ENCODE results near the gene CEP112. TPM values are rescaled to one million over a fixed set of nuclear protein-coding genes. Genes with fewer than 3 reads are reported as not detected.

The CEP112 gene
- total and polyA plus RNA-seq, 4 donors, result 5.9 to 32.9 (median 18.8) TPM

DNA sequence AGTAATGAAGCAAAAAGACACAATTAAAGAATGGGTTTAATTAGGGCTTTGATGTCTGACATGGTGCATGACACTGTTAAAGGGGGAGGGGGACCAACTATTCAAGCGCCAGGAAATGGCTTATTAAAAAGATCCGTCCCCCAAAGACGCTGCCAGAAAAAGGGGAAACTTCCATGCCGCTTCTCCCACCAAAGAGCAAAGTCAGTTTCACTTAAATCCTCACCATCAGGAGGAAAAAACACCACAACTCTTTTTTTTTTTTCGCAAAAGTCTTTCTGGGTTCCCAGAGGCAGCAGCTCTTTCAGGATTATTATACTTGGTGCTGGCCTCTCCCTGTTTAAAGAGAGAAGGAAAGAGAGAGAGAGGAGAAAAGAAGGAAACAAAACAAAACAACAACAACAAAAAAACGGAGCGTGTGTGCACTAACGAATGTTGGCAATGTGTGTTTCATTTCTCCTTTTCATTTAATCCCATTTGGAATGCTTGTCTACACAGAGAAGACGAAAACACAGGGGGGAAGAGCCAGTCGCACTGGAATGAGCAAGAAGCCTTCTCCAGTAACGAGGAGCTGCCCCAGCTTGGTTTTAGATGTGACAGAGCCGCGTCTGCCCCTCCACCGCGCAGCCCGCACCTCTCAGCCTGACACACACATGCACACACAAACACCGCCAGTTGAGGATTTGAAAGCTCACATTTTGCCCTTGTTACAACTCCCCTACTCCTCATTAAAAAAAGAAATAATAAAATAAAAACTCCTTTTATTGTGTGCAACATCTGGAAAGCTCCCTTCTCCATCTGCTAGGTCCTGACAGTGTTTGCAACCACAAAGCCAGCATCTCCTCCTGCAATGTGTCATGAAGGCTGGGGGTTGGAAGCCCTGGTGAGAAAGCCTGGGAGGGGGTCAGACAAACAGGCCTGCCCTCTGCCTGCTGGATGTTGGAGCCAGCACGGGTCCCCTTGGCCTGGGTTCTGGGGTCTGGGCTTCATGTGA, 597.8 kb downstream of the CEP112 start:
- DNase-seq, result peak; percentile 60 to 79 (median 77)
- Histone ChIP-seq H3K9me3 (ENCODE audit: control insufficient read depth in 4 of 4, insufficient read depth in 3 of 4, low read length in 3 of 4) (no peaks in the 10 kb centered on the region), H3K9ac (ENCODE audit: insufficient read depth in 1 of 2, low read length in 2 of 2) (peak overlapping the region; percentile 55 to 91), H3K27me3 (ENCODE audit: control insufficient read depth in 3 of 3, insufficient read depth in 3 of 3, low read length in 2 of 3) (no peaks in the 10 kb centered on the region), H3K4me3 (no peak overlapping the region), H3K27ac (ENCODE audit: low read depth in 1 of 2, low read length in 1 of 2) (no peak overlapping the region), H3K4me1 (ENCODE audit: control insufficient read depth in 5 of 5, insufficient read depth in 5 of 5, low read length in 5 of 5) (peaks cover 0 to 25% (median 13%) of the 10 kb centered on the region in 5 donors), H3K36me3 (ENCODE audit: control insufficient read depth in 4 of 4, insufficient read depth in 4 of 4, low read length in 4 of 4) (no peaks in the 10 kb centered on the region)
- WGBS, 2 donors, result 28 to 43% methylated on average over 18 of the region's 18 CpGs
- ATAC-seq (ENCODE audit: insufficient read depth, low FRiP score), result no peak
- TF ChIP-seq, protein P1, sequence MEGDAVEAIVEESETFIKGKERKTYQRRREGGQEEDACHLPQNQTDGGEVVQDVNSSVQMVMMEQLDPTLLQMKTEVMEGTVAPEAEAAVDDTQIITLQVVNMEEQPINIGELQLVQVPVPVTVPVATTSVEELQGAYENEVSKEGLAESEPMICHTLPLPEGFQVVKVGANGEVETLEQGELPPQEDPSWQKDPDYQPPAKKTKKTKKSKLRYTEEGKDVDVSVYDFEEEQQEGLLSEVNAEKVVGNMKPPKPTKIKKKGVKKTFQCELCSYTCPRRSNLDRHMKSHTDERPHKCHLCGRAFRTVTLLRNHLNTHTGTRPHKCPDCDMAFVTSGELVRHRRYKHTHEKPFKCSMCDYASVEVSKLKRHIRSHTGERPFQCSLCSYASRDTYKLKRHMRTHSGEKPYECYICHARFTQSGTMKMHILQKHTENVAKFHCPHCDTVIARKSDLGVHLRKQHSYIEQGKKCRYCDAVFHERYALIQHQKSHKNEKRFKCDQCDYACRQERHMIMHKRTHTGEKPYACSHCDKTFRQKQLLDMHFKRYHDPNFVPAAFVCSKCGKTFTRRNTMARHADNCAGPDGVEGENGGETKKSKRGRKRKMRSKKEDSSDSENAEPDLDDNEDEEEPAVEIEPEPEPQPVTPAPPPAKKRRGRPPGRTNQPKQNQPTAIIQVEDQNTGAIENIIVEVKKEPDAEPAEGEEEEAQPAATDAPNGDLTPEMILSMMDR (IDR thresholded peaks at IDR 0.05; ENCODE audit: control extremely low read depth, extremely low read depth), result no peak

DNA sequence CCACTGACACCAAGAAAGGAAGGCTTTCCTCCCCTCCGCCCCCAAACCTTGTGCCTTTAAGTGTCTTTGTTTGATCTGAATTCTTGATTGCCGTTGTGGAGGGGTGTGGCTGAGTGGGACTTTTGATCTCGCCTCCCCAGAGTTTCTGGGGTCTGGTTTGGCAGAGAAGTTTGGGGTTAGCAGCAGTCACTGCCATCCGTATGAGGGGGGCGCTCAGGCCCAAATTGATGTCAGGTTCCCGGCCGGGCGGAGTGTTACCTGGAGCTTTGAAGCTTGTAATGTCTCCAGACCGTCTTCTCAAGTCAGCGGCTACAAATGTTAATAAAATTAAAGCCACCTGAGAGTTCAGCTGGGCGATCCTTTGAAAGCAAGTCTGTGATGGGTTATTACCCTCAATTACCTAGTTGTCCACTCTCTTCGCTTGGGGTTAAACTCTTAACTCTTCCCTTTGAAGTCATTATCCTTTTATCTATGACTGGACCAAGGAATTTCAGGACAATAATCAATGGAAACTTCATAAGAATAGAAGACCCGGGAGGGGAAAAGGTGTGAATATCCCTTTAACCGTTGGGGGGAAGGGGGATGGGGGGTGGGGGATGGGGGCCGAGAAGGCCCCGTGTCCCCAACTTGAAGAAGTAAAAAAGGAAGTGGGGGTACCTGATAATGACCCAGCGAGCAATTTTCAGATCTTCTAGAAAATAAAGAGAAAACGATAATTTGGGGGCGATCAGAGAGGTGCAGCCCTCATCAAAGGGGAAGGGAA, 598.7 kb downstream of the CEP112 start:
- H3K27me3 ChIP-seq (ENCODE audit: control insufficient read depth in 3 of 3, insufficient read depth in 3 of 3, low read length in 2 of 3), result no peaks in the 10 kb centered on the region
- peaks cover 0 to 32% (median 13%) of the 10 kb centered on the region in 5 donors for H3K4me1 ChIP-seq (ENCODE audit: control insufficient read depth in 5 of 5, insufficient read depth in 5 of 5, low read length in 5 of 5)
- TF ChIP-seq, protein P1 (IDR thresholded peaks at IDR 0.05; ENCODE audit: control extremely low read depth, extremely low read depth), result no peak
- DNase-seq (no peak), ATAC-seq (ENCODE audit: insufficient read depth, low FRiP score) (no peak)
- no peak overlapping the region for H3K27ac ChIP-seq (ENCODE audit: low read depth in 1 of 2, low read length in 1 of 2)
- H3K9me3 ChIP-seq (ENCODE audit: control insufficient read depth in 4 of 4, insufficient read depth in 3 of 4, low read length in 3 of 4), result no peaks in the 10 kb centered on the region
- no peaks in the 10 kb centered on the region for H3K36me3 ChIP-seq (ENCODE audit: control insufficient read depth in 4 of 4, insufficient read depth in 4 of 4, low read length in 4 of 4)
- H3K4me3 ChIP-seq, result no peak overlapping the region
- H3K9ac ChIP-seq (ENCODE audit: insufficient read depth in 1 of 2, low read length in 2 of 2), result peak overlapping the region; percentile 55 to 91
- WGBS, 2 donors, result 70 to 75% methylated on average over 19 of the region's 19 CpGs

DNA sequence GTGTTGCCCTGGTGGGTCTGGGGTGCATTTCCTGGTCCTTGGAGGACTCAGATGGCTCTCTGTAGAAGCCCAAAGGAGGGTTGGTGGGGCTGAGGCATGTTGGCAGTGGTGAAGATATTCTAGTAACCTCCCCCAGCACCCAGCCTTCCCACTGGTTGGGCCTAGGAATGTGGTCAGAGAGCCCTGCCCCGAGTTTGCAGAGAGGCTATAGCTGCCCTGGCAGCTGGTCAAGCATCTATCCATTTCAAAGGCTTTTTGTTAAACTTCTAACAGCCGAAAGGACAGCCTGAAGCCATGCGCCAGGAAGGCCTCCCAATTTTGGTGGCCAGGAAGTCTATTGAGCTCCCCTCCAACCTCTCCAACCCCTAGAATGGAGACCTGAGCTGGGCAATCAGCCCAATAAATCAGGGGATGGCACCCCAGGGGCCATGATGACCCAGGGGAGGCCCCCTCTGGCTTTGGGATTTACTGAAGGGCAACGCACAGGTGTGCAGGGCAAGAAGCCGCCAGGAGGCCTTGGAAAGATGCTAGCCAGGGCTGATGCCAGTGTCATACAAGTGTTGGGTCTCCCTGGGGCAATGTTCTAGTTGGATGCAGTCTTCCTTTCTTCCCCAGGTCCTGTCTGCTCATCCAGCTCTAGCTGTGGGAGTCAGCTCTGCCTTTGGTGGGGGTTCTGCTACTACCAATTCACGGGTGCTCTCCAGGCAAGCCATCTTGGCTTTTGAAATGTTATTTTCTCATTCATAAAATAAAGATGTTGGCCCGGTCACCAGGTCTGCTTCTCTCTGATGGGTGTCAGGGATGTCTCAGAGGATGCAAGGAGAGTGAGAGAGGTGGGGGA, 599.6 kb downstream of the CEP112 start:
- Histone ChIP-seq H3K27me3 (ENCODE audit: control insufficient read depth in 3 of 3, insufficient read depth in 3 of 3, low read length in 2 of 3) (no peaks in the 10 kb centered on the region), H3K9ac (ENCODE audit: insufficient read depth in 1 of 2, low read length in 2 of 2) (no peak overlapping the region), H3K4me3 (no peak overlapping the region), H3K9me3 (ENCODE audit: control insufficient read depth in 4 of 4, insufficient read depth in 3 of 4, low read length in 3 of 4) (no peaks in the 10 kb centered on the region), H3K4me1 (ENCODE audit: control insufficient read depth in 5 of 5, insufficient read depth in 5 of 5, low read length in 5 of 5) (peaks cover 0 to 39% (median 16%) of the 10 kb centered on the region in 5 donors), H3K36me3 (ENCODE audit: control insufficient read depth in 4 of 4, insufficient read depth in 4 of 4, low read length in 4 of 4) (no peaks in the 10 kb centered on the region), H3K27ac (ENCODE audit: low read depth in 1 of 2, low read length in 1 of 2) (no peak overlapping the region)
- WGBS, 2 donors, result 88 to 91% methylated on average over 7 of the region's 7 CpGs
- TF ChIP-seq, protein P1 (IDR thresholded peaks at IDR 0.05; ENCODE audit: control extremely low read depth, extremely low read depth), result no peak
- ATAC-seq (ENCODE audit: insufficient read depth, low FRiP score) (no peak), DNase-seq (no peak)

All from lung (tissue), 12 donors.